HL-60 (cell line): ENCODE results near the gene HSD3B2.

Source experiments
- CTCF ChIP-seq: IDR thresholded peaks from one replicate; pipeline ENCODE4 v1.5.1; 2011; ENCODE audit warnings: low read length, control low read depth, inconsistent platforms; ENCODE audit not compliant: insufficient read depth
- POLR2AphosphoS5 ChIP-seq: IDR thresholded peaks from 2 replicates; pipeline ENCODE4 v1.6.1; 2012; ENCODE audit warnings: low read depth

GRCh38 chr1:119449971-119450370 is 35.0 kb downstream of the HSD3B2 start:
- TF ChIP-seq CTCF (no peak), POLR2AphosphoS5 (no peak)
